ENCODE measurements around the gene RCOR3. TPM values are rescaled to one million over a fixed set of nuclear protein-coding genes. Genes with fewer than 3 reads are reported as not detected.
A peak's percentile ranks its signal among the peaks of the same experiment; 100 is the strongest.
"Not testable (repeated sequence)": the region's sequence is repeated elsewhere in the genome, so short reads cannot be mapped to it uniquely, and the experiment has no call there.

Gene RCOR3
- total RNA-seq, 1 experiment from 2014 or later: 12.7 TPM

DNA sequence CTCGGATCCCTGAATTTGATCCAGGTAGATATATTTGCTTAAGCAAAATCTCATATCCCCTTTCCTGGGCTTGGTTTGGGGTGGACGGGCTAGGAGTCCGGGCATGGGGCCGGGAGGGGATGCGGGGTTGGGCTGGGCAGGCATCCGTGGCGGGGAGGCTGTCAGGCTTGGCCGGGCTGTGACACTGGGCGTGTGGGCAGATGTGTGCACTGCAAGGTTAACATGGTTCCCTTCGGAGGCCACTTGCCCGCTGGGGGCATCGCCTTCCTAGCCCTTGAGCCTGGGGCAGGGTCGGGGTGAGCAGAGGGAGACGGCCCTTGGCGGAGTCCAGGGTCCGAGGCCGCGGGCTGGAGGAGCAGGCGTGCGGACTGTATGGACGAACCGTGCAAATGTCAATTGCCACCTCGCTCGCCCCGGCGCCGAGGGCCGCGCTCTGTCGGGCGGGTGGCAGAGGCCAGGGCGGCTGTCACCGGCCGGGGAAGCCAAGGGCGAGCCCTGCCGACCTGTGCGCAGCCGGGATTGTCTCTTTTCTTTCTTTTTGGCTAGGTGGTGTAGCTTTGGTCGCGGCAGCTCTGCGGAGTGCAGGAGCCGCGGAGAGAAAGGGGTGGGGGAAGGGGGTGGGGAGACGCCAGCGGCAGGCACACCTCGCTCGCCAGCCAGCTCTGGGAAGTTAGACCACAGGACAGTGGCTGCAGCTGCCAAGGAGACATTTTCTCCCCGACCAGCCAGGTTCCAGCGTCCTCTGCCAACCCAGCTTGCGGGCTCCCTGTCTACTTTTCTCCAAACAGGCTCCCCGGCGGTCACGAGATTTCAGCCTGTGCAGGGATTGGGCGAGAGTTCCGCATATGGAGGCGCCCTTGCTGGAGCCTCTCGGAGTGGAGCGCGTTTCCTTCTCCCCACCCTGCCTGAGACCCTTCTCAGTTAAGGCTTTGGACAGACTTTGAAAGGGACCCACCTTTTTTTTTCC lies 1.3 kb downstream of the RCOR3 start:
- ChIA-PET CTCF (interaction anchor here (0.6 kb wide), 1 partner anchor 79 kb away, joined by 3 read pairs; no protein-coding TSS in a partner anchor), POLR2A (ENCODE audit: unreplicated experiment) (interaction anchor here (0.6 to 1.0 kb wide), 2 partner anchors 61 to 78 kb away, joined by 4 to 10 read pairs; no protein-coding TSS in a partner anchor)
- H3K79me2 ChIP-seq (ENCODE audit: low read length): peaks cover 31% of the 10 kb centered on the region
- H3K9me2 ChIP-seq (replicated peaks; ENCODE audit: low read length): no peaks in the 10 kb centered on the region
- no peaks in the 10 kb centered on the region for H3K27me3 ChIP-seq (ENCODE audit: low read length)
- intact Hi-C loops (cut with micrococcal nuclease): loop anchor here (2.0 kb wide), 1 partner anchor 122 kb away; no protein-coding TSS in a partner anchor
- peak overlapping the region; percentile 98 for H3K4me3 ChIP-seq (ENCODE audit: low read length)
- peak overlapping the region; percentile 21; the same call in 1 of the 2 replicates for H3K27ac ChIP-seq (ENCODE audit: low read length)
- H3K9ac ChIP-seq (ENCODE audit: low read length): peak overlapping the region; percentile 63
- peaks cover 17% of the 10 kb centered on the region for H3K4me1 ChIP-seq (ENCODE audit: insufficient read depth, low read length)
- H2AFZ ChIP-seq (ENCODE audit: low read length): peak overlapping the region; percentile 95
- peak; percentile 78 for DNase-seq
- H3F3A ChIP-seq (ENCODE audit: low read length, unreplicated experiment): no peaks in the 10 kb centered on the region
- H3K4me2 ChIP-seq (ENCODE audit: low read length): peak overlapping the region; percentile 90
- no peaks in the 10 kb centered on the region for H3K9me3 ChIP-seq (ENCODE audit: low read length)
- no peaks in the 10 kb centered on the region for H4K20me1 ChIP-seq (ENCODE audit: low read length)
- ATAC-seq: peak; percentile 51
- H3K36me3 ChIP-seq (ENCODE audit: low read depth, low read length): peaks cover 4% of the 10 kb centered on the region; the same call in 1 of the 2 replicates
- TF ChIP-seq, protein P1, sequence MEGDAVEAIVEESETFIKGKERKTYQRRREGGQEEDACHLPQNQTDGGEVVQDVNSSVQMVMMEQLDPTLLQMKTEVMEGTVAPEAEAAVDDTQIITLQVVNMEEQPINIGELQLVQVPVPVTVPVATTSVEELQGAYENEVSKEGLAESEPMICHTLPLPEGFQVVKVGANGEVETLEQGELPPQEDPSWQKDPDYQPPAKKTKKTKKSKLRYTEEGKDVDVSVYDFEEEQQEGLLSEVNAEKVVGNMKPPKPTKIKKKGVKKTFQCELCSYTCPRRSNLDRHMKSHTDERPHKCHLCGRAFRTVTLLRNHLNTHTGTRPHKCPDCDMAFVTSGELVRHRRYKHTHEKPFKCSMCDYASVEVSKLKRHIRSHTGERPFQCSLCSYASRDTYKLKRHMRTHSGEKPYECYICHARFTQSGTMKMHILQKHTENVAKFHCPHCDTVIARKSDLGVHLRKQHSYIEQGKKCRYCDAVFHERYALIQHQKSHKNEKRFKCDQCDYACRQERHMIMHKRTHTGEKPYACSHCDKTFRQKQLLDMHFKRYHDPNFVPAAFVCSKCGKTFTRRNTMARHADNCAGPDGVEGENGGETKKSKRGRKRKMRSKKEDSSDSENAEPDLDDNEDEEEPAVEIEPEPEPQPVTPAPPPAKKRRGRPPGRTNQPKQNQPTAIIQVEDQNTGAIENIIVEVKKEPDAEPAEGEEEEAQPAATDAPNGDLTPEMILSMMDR (conservative IDR thresholded peaks at IDR 0.05; ENCODE audit: low read depth, low read length): no peak
- TF ChIP-seq EZH2phosphoT487 (IDR thresholded peaks at IDR 0.05; ENCODE audit: borderline replicate concordance, low read length) (no peak), EZH2 (IDR thresholded peaks at IDR 0.05; ENCODE audit: low read length, unreplicated experiment) (no peak)
- BruUV-seq (replicated peaks): TSS peak; percentile 48

DNA sequence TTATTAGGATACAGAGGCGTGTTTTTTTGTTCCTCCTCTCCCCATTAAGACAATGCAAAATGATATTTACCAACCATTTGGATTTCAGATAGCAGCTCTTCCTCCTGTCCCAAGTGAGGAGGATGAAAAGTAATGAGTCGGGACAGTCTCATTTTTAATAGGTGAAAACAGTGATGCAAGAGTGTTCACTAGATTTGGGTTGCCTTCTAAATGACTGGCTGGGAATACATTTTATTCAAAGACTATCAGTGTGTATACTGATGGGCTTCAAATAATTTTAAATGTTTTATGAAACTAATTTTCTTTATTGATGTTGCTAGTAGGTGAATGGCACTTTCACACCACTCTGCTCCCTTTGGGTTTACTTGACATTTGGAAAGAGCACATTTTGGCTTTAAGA lies 2.1 kb downstream of the RCOR3 start:
- Histone ChIP-seq H3K36me3 (ENCODE audit: low read depth, low read length) (peaks cover 4% of the 10 kb centered on the region; the same call in 1 of the 2 replicates), H3F3A (ENCODE audit: low read length, unreplicated experiment) (no peaks in the 10 kb centered on the region), H3K27ac (ENCODE audit: low read length) (peak overlapping the region; percentile 21; the same call in 1 of the 2 replicates), H3K4me2 (ENCODE audit: low read length) (peak overlapping the region; percentile 90), H3K9me3 (ENCODE audit: low read length) (no peaks in the 10 kb centered on the region), H3K27me3 (ENCODE audit: low read length) (no peaks in the 10 kb centered on the region), H2AFZ (ENCODE audit: low read length) (peak overlapping the region; percentile 95), H3K9ac (ENCODE audit: low read length) (peak overlapping the region; percentile 63), H3K4me1 (ENCODE audit: insufficient read depth, low read length) (peaks cover 17% of the 10 kb centered on the region), H3K4me3 (ENCODE audit: low read length) (peak overlapping the region; percentile 98), H4K20me1 (ENCODE audit: low read length) (no peaks in the 10 kb centered on the region), H3K79me2 (ENCODE audit: low read length) (peaks cover 31% of the 10 kb centered on the region), H3K9me2 (replicated peaks; ENCODE audit: low read length) (no peaks in the 10 kb centered on the region)
- ATAC-seq (no peak), DNase-seq (no peak)
- BruUV-seq (replicated peaks): no TSS peak
- ChIA-PET POLR2A (ENCODE audit: unreplicated experiment) (no interaction called here), CTCF (no interaction called here)
- intact Hi-C loops (cut with micrococcal nuclease): loop anchor here (2.0 kb wide), 1 partner anchor 122 kb away; no protein-coding TSS in a partner anchor
- TF ChIP-seq EZH2phosphoT487 (IDR thresholded peaks at IDR 0.05; ENCODE audit: borderline replicate concordance, low read length): no peak
- TF ChIP-seq, protein P1 (conservative IDR thresholded peaks at IDR 0.05; ENCODE audit: low read depth, low read length): no peak
- TF ChIP-seq EZH2 (IDR thresholded peaks at IDR 0.05; ENCODE audit: low read length, unreplicated experiment): no peak

DNA sequence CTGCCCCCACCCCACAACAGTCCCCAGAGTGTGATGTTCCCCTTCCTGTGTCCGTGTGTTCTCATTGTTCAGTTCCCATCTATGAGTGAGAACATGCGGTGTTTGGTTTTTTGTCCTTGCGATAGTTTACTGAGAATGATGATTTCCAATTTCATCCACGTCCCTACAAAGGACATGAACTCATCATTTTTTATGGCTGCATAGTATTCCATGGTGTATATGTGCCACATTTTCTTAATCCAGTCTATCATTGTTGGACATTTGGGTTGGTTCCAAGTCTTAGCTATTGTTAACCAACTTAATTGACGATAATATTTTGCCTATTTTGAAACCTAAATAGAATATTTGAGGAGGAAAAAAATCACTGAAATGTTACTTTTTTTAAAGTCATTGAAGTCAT lies 3.9 kb downstream of the RCOR3 start:
- H3K4me1 ChIP-seq (ENCODE audit: insufficient read depth, low read length); intact Hi-C loops (cut with micrococcal nuclease); H3K4me3 ChIP-seq (ENCODE audit: low read length); H4K20me1 ChIP-seq (ENCODE audit: low read length); CTCF ChIA-PET; H3K36me3 ChIP-seq (ENCODE audit: low read depth, low read length); H3F3A ChIP-seq (ENCODE audit: low read length, unreplicated experiment); H3K27ac ChIP-seq (ENCODE audit: low read length); H3K9me2 ChIP-seq (replicated peaks; ENCODE audit: low read length); BruUV-seq (replicated peaks); H3K4me2 ChIP-seq (ENCODE audit: low read length); H3K9me3 ChIP-seq (ENCODE audit: low read length); H3K9ac ChIP-seq (ENCODE audit: low read length); POLR2A ChIA-PET (ENCODE audit: unreplicated experiment); DNase-seq; H3K27me3 ChIP-seq (ENCODE audit: low read length); H2AFZ ChIP-seq (ENCODE audit: low read length); ATAC-seq: not testable (repeated sequence)
- peaks cover 27% of the 10 kb centered on the region for H3K79me2 ChIP-seq (ENCODE audit: low read length)

Data from PC-3 (cell line).